Panc1 (cell line): ENCODE data around the gene HCFC1. TPM values are rescaled to one million over a fixed set of nuclear protein-coding genes. Genes with fewer than 3 reads are reported as not detected.

Experiments
- ATAC-seq: fragments of 200-7000 bp; cut with Tn5 transposase; 2 replicates; pipeline ENCODE4 v1.9.1; 2020; ENCODE audit warnings: mild to moderate bottlenecking, moderate library complexity
- BruUV-seq: library from RNA; stranded (reverse); fragments of 400-500 nt; replicated peaks from 2 replicates; lab custom pipeline; 2021; lab: Mats Ljungman, UMichigan
- CTCF ChIA-PET: fragments of 300-600 bp; sonication (Branson Sonifier 250); formaldehyde crosslinking; loops from one replicate; lab custom pipeline; 2022; ENCODE audit warnings: antibody characterized with exemption; lab: Charles Lee
- POLR2A ChIA-PET: fragments of 300-600 bp; sonication (Branson Sonifier 250); formaldehyde crosslinking; loops from one replicate; lab custom pipeline; 2022; ENCODE audit warnings: antibody characterized with exemption; lab: Charles Lee
- DNase-seq: peaks from one replicate; pipeline ENCODE4 v3.0.0-alpha.2; 2010; ENCODE audit warnings: low read depth, low spot score
- H3K27ac ChIP-seq: 2 replicates; pipeline ENCODE4 v1.5.1; 2011; ENCODE audit warnings: mild to moderate bottlenecking, low read length, inconsistent platforms
- H3K27me3 ChIP-seq: fragments of 200-500 bp; sonication (Bioruptor generic); 2 replicates; pipeline ENCODE4 v1.6.0; 2014; ENCODE audit warnings: low read length, inconsistent platforms; ENCODE audit not compliant: control insufficient read depth, insufficient read depth
- H3K36me3 ChIP-seq: fragments of 200-500 bp; sonication (Bioruptor generic); 2 replicates; pipeline ENCODE4 v1.5.1; 2014; ENCODE audit warnings: inconsistent platforms, mild to moderate bottlenecking, low read length, moderate library complexity; ENCODE audit not compliant: control insufficient read depth, insufficient read depth
- H3K4me1 ChIP-seq: 2 replicates; pipeline ENCODE4 v1.5.1; 2011; ENCODE audit warnings: inconsistent platforms, mild to moderate bottlenecking, low read length, moderate library complexity; ENCODE audit not compliant: control insufficient read depth, insufficient read depth
- H3K4me3 ChIP-seq, 2 experiments: 2 replicates each; pipeline ENCODE4 v1.5.1; 2011 to 2012; ENCODE audit warnings: low read depth in 2 of 2, low read length in 2 of 2, mild to moderate bottlenecking in 2 of 2, inconsistent platforms in 1 of 2, moderate library complexity in 1 of 2
- H3K9me3 ChIP-seq: fragments of 200-500 bp; sonication (Bioruptor generic); 2 replicates; pipeline ENCODE4 v1.5.1; 2014; ENCODE audit warnings: low read depth, mild to moderate bottlenecking, inconsistent platforms, low read length, moderate library complexity; ENCODE audit not compliant: control insufficient read depth, insufficient read depth
- POLR2AphosphoS5 ChIP-seq: IDR thresholded peaks from 2 replicates; pipeline ENCODE4 v1.6.1; 2012; ENCODE audit warnings: mild to moderate bottlenecking, low read depth, low read length, moderate library complexity
- SIN3A ChIP-seq: IDR thresholded peaks from 2 replicates; pipeline ENCODE4 v1.6.1; 2012; ENCODE audit warnings: low read depth, mild to moderate bottlenecking, low read length, moderate library complexity, borderline replicate concordance; ENCODE audit not compliant: insufficient read depth
- TCF7L2 ChIP-seq: IDR thresholded peaks from 2 replicates; pipeline ENCODE4 v1.6.1; 2011; ENCODE audit warnings: mild to moderate bottlenecking, low read depth, low read length, inconsistent platforms
- in situ Hi-C: cut with HindIII; loops from 2 replicates; pipeline ENCODE4 v1.10.0; 2016; ENCODE audit warnings: low sequenced_read_pairs, low pct_unique_long_range_greater_than_20kb
- intact Hi-C: fragments of 100-400 bp; cut with micrococcal nuclease; formaldehyde crosslinking; loops from one replicate; pipeline ENCODE4 v1.10.0; 2022; ENCODE audit not compliant: unreplicated experiment
- total RNA-seq: library from RNA; stranded (reverse); gene quantifications from one replicate; pipeline ENCODE4 v1.2.1, GENCODE V29; 2021; ENCODE audit not compliant: unreplicated experiment
- TF ChIP-seq, protein P1 (sequence below), 2 experiments: IDR thresholded peaks; 2 replicates each; pipeline ENCODE4 v1.6.1; 2011 to 2012; ENCODE audit warnings: low read depth in 2 of 2, control low read depth in 1 of 2, low read length in 1 of 2, mild to moderate bottlenecking in 1 of 2, moderate library complexity in 1 of 2; ENCODE audit not compliant: insufficient read depth in 1 of 2
- TF ChIP-seq, protein P2 (sequence below): fragments of 450-650 bp; IDR thresholded peaks from 2 replicates; pipeline ENCODE4 v1.5.1; 2017; ENCODE audit warnings: mild to moderate bottlenecking

Gene HCFC1
- total RNA-seq, 1 experiment from 2014 or later, result 113 TPM

DNA sequence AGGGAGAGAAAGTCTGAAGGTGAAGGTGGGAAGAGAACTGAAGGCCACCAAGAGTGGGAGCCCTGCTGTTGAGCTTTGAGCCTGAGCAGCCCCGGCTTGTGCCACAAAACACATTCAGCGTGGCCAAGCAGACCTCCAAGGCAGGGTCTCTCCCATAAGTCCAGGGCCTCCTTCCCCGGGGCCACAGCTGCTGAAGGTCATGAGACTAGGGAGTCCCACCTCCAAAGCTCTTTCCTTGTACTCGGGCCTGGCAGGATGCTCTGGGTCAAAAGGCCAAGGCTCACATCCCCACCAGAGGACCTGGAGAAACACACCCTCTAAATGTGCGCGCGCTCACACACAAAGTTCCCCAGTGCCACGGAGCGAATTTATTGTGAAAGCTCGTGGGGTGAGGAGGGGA is 42.0 kb downstream of the HCFC1 start:
- peak overlapping the region; percentile 79 for H3K27ac ChIP-seq

DNA sequence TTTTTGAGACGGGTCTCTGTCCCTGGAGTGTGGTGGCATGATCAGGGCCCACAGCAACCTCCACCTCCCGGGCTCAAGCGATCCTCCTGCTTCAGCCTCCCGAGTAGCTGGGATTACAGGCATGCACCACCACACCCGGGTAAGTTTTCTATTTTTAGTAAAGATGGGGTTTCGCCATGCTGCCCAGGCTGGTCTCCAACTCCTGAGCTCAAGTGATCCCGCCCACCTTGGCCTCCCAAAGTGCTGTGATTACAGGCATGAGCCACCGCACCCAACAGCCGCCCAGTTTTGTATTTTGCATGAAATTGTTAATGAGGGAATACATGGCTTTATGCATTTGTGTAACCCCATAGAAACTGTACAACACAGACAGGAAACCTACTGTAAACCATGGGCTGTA is 42.8 kb downstream of the HCFC1 start:
- TF ChIP-seq SIN3A, result no peak
- TF ChIP-seq, protein P1, sequence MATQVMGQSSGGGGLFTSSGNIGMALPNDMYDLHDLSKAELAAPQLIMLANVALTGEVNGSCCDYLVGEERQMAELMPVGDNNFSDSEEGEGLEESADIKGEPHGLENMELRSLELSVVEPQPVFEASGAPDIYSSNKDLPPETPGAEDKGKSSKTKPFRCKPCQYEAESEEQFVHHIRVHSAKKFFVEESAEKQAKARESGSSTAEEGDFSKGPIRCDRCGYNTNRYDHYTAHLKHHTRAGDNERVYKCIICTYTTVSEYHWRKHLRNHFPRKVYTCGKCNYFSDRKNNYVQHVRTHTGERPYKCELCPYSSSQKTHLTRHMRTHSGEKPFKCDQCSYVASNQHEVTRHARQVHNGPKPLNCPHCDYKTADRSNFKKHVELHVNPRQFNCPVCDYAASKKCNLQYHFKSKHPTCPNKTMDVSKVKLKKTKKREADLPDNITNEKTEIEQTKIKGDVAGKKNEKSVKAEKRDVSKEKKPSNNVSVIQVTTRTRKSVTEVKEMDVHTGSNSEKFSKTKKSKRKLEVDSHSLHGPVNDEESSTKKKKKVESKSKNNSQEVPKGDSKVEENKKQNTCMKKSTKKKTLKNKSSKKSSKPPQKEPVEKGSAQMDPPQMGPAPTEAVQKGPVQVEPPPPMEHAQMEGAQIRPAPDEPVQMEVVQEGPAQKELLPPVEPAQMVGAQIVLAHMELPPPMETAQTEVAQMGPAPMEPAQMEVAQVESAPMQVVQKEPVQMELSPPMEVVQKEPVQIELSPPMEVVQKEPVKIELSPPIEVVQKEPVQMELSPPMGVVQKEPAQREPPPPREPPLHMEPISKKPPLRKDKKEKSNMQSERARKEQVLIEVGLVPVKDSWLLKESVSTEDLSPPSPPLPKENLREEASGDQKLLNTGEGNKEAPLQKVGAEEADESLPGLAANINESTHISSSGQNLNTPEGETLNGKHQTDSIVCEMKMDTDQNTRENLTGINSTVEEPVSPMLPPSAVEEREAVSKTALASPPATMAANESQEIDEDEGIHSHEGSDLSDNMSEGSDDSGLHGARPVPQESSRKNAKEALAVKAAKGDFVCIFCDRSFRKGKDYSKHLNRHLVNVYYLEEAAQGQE (IDR thresholded peaks at IDR 0.05; ENCODE audit: insufficient read depth in 1 of 2, low read depth in 2 of 2, low read length in 1 of 2), result no peak
- intact Hi-C loops (loop anchor here (10.0 kb wide), 1 partner anchor 164 kb away; the partner anchor contains the start of gene PLXNB3), in situ Hi-C loops (no loop called here)
- BruUV-seq, result no TSS peak
- POLR2A ChIA-PET, result interaction anchor here (0.6 to 1.6 kb wide), 2 partner anchors 8 to 19 kb away, joined by 3 to 5 read pairs; no protein-coding TSS in a partner anchor
- Histone ChIP-seq H3K27ac (peak overlapping the region; percentile 79), H3K4me3 (peak overlapping the region; percentile 19 to 57), H3K27me3 (no peaks in the 10 kb centered on the region), H3K36me3 (peaks cover 7% of the 10 kb centered on the region), H3K4me1 (peaks cover 50% of the 10 kb centered on the region), H3K9me3 (no peaks in the 10 kb centered on the region)
- CTCF ChIA-PET, result interaction anchor here (0.9 kb wide), 1 partner anchor 18 kb away, joined by 9 read pairs; no protein-coding TSS in a partner anchor
- ATAC-seq (no peak), DNase-seq (no peak)

More for the DNA sequence above, 42.0 kb downstream of the HCFC1 start:
- Histone ChIP-seq H3K36me3 (peaks cover 7% of the 10 kb centered on the region), H3K27me3 (no peaks in the 10 kb centered on the region), H3K9me3 (no peaks in the 10 kb centered on the region), H3K4me1 (peaks cover 43% of the 10 kb centered on the region), H3K4me3 (peak overlapping the region in 1 of 2 experiments; percentile 57; a peak in 2 of 4 replicates)
- TF ChIP-seq TCF7L2 (no peak), POLR2AphosphoS5 (no peak), SIN3A (no peak)
- TF ChIP-seq, protein P2, sequence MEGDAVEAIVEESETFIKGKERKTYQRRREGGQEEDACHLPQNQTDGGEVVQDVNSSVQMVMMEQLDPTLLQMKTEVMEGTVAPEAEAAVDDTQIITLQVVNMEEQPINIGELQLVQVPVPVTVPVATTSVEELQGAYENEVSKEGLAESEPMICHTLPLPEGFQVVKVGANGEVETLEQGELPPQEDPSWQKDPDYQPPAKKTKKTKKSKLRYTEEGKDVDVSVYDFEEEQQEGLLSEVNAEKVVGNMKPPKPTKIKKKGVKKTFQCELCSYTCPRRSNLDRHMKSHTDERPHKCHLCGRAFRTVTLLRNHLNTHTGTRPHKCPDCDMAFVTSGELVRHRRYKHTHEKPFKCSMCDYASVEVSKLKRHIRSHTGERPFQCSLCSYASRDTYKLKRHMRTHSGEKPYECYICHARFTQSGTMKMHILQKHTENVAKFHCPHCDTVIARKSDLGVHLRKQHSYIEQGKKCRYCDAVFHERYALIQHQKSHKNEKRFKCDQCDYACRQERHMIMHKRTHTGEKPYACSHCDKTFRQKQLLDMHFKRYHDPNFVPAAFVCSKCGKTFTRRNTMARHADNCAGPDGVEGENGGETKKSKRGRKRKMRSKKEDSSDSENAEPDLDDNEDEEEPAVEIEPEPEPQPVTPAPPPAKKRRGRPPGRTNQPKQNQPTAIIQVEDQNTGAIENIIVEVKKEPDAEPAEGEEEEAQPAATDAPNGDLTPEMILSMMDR, result no peak
- TF ChIP-seq, protein P1 (IDR thresholded peaks at IDR 0.05; ENCODE audit: insufficient read depth in 1 of 2, low read depth in 2 of 2, low read length in 1 of 2), result no peak
- no peak for DNase-seq
- in situ Hi-C loops, result no loop called here
- POLR2A ChIA-PET, result no interaction called here
- CTCF ChIA-PET, result no interaction called here
- ATAC-seq, result no peak
- BruUV-seq, result no TSS peak
- intact Hi-C loops, result loop anchor here (10.0 kb wide), 1 partner anchor 165 kb away; the partner anchor contains the start of gene PLXNB3
